SU-DHL-6 (cell line): ENCODE data around the gene C12orf76.

Experiments used
- EZH2phosphoT487 ChIP-seq: fragments of 200-600 bp; sonication (generic), shearing (Covaris generic); conservative IDR thresholded peaks from 2 replicates; pipeline ENCODE4 v1.6.1; 2018; ENCODE audit warnings: mild to moderate bottlenecking, antibody characterized with exemption, low read length, moderate library complexity, mixed read lengths
- TF ChIP-seq, protein P1 (sequence below): fragments of 200-600 bp; sonication (generic); IDR thresholded peaks from one replicate; pipeline ENCODE4 v1.5.1; 2017; ENCODE audit warnings: antibody characterized with exemption, mild to moderate bottlenecking, low read length, moderate library complexity; ENCODE audit not compliant: insufficient read depth, poor library complexity, severe bottlenecking

DNA sequence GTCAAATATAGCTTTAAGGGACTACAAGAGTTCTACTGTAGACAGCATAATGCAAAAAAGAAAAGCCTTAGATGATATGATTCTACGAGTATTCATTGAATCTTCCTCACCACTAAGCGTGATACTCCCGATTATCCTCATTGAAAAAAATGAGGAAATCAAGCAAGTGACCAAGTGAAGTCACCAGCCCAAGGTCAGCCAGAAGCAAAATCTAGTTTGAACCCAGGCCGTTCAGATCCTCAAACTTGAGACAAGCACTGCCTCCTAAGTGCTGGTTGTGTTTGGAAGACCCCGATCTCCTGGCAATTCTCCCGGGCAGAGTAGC is 53.0 kb downstream of the C12orf76 start:
- TF ChIP-seq, protein P1, sequence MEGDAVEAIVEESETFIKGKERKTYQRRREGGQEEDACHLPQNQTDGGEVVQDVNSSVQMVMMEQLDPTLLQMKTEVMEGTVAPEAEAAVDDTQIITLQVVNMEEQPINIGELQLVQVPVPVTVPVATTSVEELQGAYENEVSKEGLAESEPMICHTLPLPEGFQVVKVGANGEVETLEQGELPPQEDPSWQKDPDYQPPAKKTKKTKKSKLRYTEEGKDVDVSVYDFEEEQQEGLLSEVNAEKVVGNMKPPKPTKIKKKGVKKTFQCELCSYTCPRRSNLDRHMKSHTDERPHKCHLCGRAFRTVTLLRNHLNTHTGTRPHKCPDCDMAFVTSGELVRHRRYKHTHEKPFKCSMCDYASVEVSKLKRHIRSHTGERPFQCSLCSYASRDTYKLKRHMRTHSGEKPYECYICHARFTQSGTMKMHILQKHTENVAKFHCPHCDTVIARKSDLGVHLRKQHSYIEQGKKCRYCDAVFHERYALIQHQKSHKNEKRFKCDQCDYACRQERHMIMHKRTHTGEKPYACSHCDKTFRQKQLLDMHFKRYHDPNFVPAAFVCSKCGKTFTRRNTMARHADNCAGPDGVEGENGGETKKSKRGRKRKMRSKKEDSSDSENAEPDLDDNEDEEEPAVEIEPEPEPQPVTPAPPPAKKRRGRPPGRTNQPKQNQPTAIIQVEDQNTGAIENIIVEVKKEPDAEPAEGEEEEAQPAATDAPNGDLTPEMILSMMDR, result no peak
- TF ChIP-seq EZH2phosphoT487, result no peak
